GM20000 (cell line): Measurements from ENCODE around the gene PPP4C.
"Not testable (repeated sequence)": the region's sequence is repeated elsewhere in the genome, so short reads cannot be mapped to it uniquely, and the experiment has no call there.

Source experiments
- DNase-seq: peaks from one replicate; pipeline ENCODE4 v3.0.0; 2012; ENCODE audit warnings: low spot score
- CTCF ChIP-seq: IDR thresholded peaks from 2 replicates; pipeline ENCODE4 v1.5.1; 2012; ENCODE audit warnings: mild to moderate bottlenecking, control low read depth; ENCODE audit errors: extremely low read depth, missing control alignments

PPP4C gene

DNA sequence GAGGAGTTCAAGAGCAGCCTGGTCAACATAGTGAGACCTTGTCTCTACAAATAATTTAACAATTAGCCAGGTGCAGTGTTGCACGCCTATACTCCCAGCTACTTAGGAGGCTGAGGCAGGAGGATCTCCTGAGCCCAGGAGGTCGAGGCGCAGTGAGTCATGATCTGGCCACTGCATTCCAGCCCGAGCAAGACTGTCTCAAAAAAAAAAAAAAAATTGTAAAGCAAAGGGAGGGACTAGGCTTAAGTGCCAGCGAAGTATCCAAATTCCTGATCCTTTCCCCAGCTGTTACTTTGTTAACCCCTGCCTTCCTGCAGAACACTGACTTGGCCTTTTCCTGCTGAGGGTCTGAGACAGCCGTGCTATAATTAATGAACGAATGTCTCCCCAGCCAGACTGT is 34.9 kb downstream of the PPP4C start:
- no peak for TF ChIP-seq CTCF
- no peak for DNase-seq

GRCh38 chr16:30112197-30113030 is 36.6 kb downstream of the PPP4C start:
- peak; percentile 81 for DNase-seq
- peak; percentile 62 for TF ChIP-seq CTCF

- TF ChIP-seq CTCF: no peak
- no peak for DNase-seq
Observed at GRCh38 chr16:30113031-30113710, 37.4 kb downstream of the PPP4C start, which contains the start of gene GDPD3. TSS of gene GDPD3 (minus strand) at chr16:30113537. CDS start at chr16:30113478, 59 bp downstream.

GRCh38 chr16:30113711-30114333 is 38.0 kb downstream of the PPP4C start:
- DNase-seq: no peak
- no peak for TF ChIP-seq CTCF

DNA sequence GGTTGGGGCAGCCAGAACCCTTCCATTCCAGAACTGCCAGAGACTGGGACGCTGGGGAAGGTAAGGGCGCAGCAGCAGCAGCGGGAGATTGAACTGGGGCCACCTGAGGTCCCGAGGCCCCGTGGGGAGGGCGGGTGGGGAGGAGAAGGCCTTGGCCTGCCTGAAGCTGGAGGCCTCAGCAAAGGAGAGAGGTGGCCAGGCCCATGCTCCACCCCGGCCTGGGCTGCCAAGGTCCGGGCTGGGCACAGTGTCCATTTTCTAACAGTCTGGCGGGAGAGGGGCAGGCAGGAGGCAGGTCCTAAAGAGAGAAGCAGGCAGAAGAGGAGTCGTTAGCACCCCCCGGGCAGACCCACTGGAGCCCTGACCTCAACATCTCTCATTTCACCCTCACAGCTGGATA is 38.6 kb downstream of the PPP4C start:
- TF ChIP-seq CTCF: no peak

GRCh38 chr16:30114833-30115232 is 39.0 kb downstream of the PPP4C start:
- not testable (repeated sequence) for DNase-seq

More for the DNA sequence above, 38.6 kb downstream of the PPP4C start:
- DNase-seq: no peak

DNA sequence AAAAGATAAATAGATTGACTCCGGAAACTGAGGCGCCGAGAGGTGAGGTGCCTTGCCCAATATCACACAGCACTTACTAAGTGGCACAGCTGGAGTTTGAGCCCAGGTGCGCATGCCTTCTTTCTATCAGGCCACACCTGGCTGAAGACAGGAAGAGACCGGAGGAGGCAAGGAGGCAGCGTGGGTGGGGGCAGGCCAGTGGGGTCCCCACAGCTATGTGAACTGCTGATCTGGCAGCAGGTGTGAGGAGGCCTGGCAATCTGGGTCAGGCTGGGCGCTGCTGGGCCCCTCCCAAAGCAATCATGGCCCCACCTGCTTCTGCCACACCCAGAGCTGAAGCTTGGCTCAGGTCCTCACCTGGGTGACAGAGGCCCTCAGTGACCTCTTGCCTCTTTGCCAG is 39.4 kb downstream of the PPP4C start:
- DNase-seq: no peak
- TF ChIP-seq CTCF: no peak
